GM23248 (cell line): ENCODE measurements around the gene CCDC80. TPM values are rescaled to one million over a fixed set of nuclear protein-coding genes. Genes with fewer than 3 reads are reported as not detected.

ENCODE experiments used
- DNase-seq: peaks from one replicate; pipeline ENCODE4 v3.0.0-alpha.2; 2015
- H2AFZ ChIP-seq: fragments of 200-600 bp; sonication (generic); 2 replicates; pipeline ENCODE4 v1.6.1; 2016; ENCODE audit warnings: antibody characterized with exemption
- H3F3A ChIP-seq: fragments of 200-600 bp; sonication (generic); 2 replicates; pipeline ENCODE4 v1.6.1; 2016; ENCODE audit warnings: mild to moderate bottlenecking, antibody characterized with exemption, mixed run types; ENCODE audit not compliant: insufficient read depth
- H3K27ac ChIP-seq: fragments of 200-600 bp; sonication (generic); 2 replicates; pipeline ENCODE4 v1.5.1; 2016; ENCODE audit warnings: mild to moderate bottlenecking
- H3K27me3 ChIP-seq: fragments of 200-600 bp; sonication (generic); replicated peaks from 2 replicates; pipeline ENCODE4 v1.6.1; 2016; ENCODE audit warnings: mild to moderate bottlenecking; ENCODE audit not compliant: insufficient read depth
- H3K36me3 ChIP-seq: fragments of 200-600 bp; sonication (generic); 2 replicates; pipeline ENCODE4 v1.6.1; 2016; ENCODE audit warnings: low read depth, mild to moderate bottlenecking
- H3K4me1 ChIP-seq: fragments of 200-600 bp; sonication (generic); 2 replicates; pipeline ENCODE4 v1.6.1; 2016; ENCODE audit warnings: mild to moderate bottlenecking; ENCODE audit not compliant: insufficient read depth
- H3K4me2 ChIP-seq: fragments of 200-600 bp; sonication (generic); one replicate; pipeline ENCODE4 v1.6.1; 2016; ENCODE audit warnings: mild to moderate bottlenecking; ENCODE audit not compliant: unreplicated experiment
- H3K4me3 ChIP-seq: fragments of 200-600 bp; sonication (generic); 2 replicates; pipeline ENCODE4 v1.5.1; 2016; ENCODE audit warnings: mild to moderate bottlenecking
- H3K79me2 ChIP-seq: fragments of 200-600 bp; sonication (generic); 2 replicates; pipeline ENCODE4 v1.6.1; 2016; ENCODE audit warnings: mild to moderate bottlenecking; ENCODE audit not compliant: insufficient read depth
- H3K9ac ChIP-seq: fragments of 200-600 bp; sonication (generic); 2 replicates; pipeline ENCODE4 v1.6.1; 2016; ENCODE audit warnings: mild to moderate bottlenecking
- H3K9me2 ChIP-seq: fragments of 200-600 bp; sonication (generic); 2 replicates; pipeline ENCODE4 v1.6.1; 2016; ENCODE audit warnings: mixed run types, mild to moderate bottlenecking, moderate library complexity; ENCODE audit not compliant: insufficient read depth
- H3K9me3 ChIP-seq: fragments of 200-600 bp; sonication (generic); one replicate; pipeline ENCODE4 v1.6.1; 2017; ENCODE audit warnings: low read depth
- H4K20me1 ChIP-seq: fragments of 200-600 bp; sonication (generic); 2 replicates; pipeline ENCODE4 v1.6.0; 2016; ENCODE audit not compliant: insufficient read depth
- EZH2 ChIP-seq: fragments of 200-600 bp; sonication (generic); IDR thresholded peaks from 2 replicates; pipeline ENCODE4 v1.6.1; 2018; ENCODE audit warnings: antibody characterized with exemption, mild to moderate bottlenecking; ENCODE audit not compliant: insufficient read depth, poor library complexity, severe bottlenecking
- EZH2phosphoT487 ChIP-seq: fragments of 200-600 bp; sonication (generic); IDR thresholded peaks from 2 replicates; pipeline ENCODE4 v1.6.1; 2018; ENCODE audit warnings: antibody characterized with exemption, moderate library complexity, mild to moderate bottlenecking, low read depth; ENCODE audit not compliant: insufficient read depth
- WGBS, 2 experiments: methylation state at CpG; one replicate each; pipeline ENCODE4 v1.1.6; 2015 to 2017; ENCODE audit warnings: low lambda C conversion rate in 2 of 2, low coverage in 1 of 2; ENCODE audit errors: missing lambda C conversion rate in 2 of 2; 5-methylcytosine and 5-hydroxymethylcytosine counted together
- in situ Hi-C: fragments of 300-500 bp; cut with MboI; formaldehyde crosslinking; loops from 2 replicates; pipeline ENCODE4 v1.15.0; 2020
- polyA plus RNA-seq: library from polyadenylated mRNA; unstranded; fragments of >200 nt; fragmentation: Nextera tagmentation; extraction: Ambion mirVana; gene quantifications from 2 replicates; pipeline ENCODE4 v1.2.1, GENCODE V29; 2016
- total RNA-seq: library from RNA; depleted of rRNA; stranded (reverse); fragments of >200 nt; shearing (Covaris generic); gene quantifications from 2 replicates; pipeline ENCODE4 v1.2.3, GENCODE V29; 2014

The CCDC80 gene
- total and polyA plus RNA-seq, 2 experiments from 2014 or later = 1,238 to 2,200 TPM

DNA sequence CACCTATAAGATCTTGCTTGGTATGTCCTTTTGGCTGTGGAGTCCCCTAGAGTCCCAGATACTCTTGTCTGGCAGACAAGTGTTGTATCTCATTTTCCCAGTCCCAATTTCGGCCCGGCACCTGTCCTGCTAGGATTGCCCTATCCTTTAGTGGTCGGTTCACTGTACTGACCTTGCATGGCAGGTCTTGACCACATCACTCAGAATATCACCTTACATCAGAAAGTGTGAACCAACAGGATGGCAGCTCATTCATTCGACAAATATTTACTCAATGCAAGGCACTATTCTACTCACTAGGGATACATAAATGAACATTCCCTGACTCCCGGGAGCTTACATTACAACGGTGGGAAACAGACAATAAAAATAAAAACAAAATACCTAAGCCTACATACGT, 5.7 kb upstream of the CCDC80 start:
- TF ChIP-seq EZH2phosphoT487 (no peak), EZH2 (no peak)
- peaks cover 48% of the 10 kb centered on the region for H3K79me2 ChIP-seq
- peak overlapping the region; percentile 98 for H3K27ac ChIP-seq
- 68 to 72% methylated on average over 7 of the region's 7 CpGs for WGBS, 2 experiments
- no peak for DNase-seq
- in situ Hi-C loops = loop anchor here (10.0 kb wide), 1 partner anchor 338 kb away; no protein-coding TSS in a partner anchor
- no peaks in the 10 kb centered on the region for H4K20me1 ChIP-seq
- H3K4me2 ChIP-seq = peak overlapping the region; percentile 36
- H3K36me3 ChIP-seq = no peaks in the 10 kb centered on the region
- H3K27me3 ChIP-seq = no peaks in the 10 kb centered on the region
- peaks cover 66% of the 10 kb centered on the region for H3F3A ChIP-seq
- H3K9me3 ChIP-seq = no peaks in the 10 kb centered on the region
- H2AFZ ChIP-seq = no peak overlapping the region
- peaks cover 84% of the 10 kb centered on the region for H3K4me1 ChIP-seq
- H3K9me2 ChIP-seq = no peaks in the 10 kb centered on the region
- peak overlapping the region; percentile 21; the same call in 1 of the 2 replicates for H3K9ac ChIP-seq
- H3K4me3 ChIP-seq = no peak overlapping the region; the same call in 1 of the 2 replicates

GRCh38 chr3:112644453-112644852, 3.5 kb upstream of the CCDC80 start:
- WGBS, 2 experiments = 94 to 97% methylated on average over 4 of the region's 4 CpGs
- peaks cover 67% of the 10 kb centered on the region for H3K4me1 ChIP-seq

GRCh38 chr3:112643621-112644240, 2.8 kb upstream of the CCDC80 start:
- peaks cover 60% of the 10 kb centered on the region for H3K4me1 ChIP-seq
- H3K27ac ChIP-seq = peak overlapping the region; percentile 95
- in situ Hi-C loops = loop anchor here (5.0 to 10.0 kb wide), 3 partner anchors 64 to 341 kb away; no protein-coding TSS in a partner anchor
- peak overlapping the region; percentile 60 for H3K4me3 ChIP-seq
- peak overlapping the region; percentile 97 for H3K9ac ChIP-seq
- peaks cover 76% of the 10 kb centered on the region for H3K79me2 ChIP-seq
- H3K4me2 ChIP-seq = peak overlapping the region; percentile 98
- no peaks in the 10 kb centered on the region for H3K9me2 ChIP-seq
- WGBS, 2 experiments = 5 to 13% methylated on average over 3 of the region's 3 CpGs
- H4K20me1 ChIP-seq = no peaks in the 10 kb centered on the region
- DNase-seq = peak; percentile 24
- peaks cover 70% of the 10 kb centered on the region for H3F3A ChIP-seq
- TF ChIP-seq EZH2phosphoT487 (no peak), EZH2 (no peak)
- no peaks in the 10 kb centered on the region for H3K27me3 ChIP-seq
- H2AFZ ChIP-seq = peak overlapping the region; percentile 43
- no peaks in the 10 kb centered on the region for H3K9me3 ChIP-seq
- peaks cover 7% of the 10 kb centered on the region; the same call in 1 of the 2 replicates for H3K36me3 ChIP-seq

More at GRCh38 chr3:112644453-112644852, 3.5 kb upstream of the CCDC80 start:
- Histone ChIP-seq H4K20me1 (no peaks in the 10 kb centered on the region), H3K79me2 (peaks cover 69% of the 10 kb centered on the region), H3K9me3 (no peaks in the 10 kb centered on the region), H3K4me2 (no peak overlapping the region), H3F3A (peaks cover 69% of the 10 kb centered on the region), H3K9me2 (no peaks in the 10 kb centered on the region), H3K9ac (no peak overlapping the region), H3K27me3 (no peaks in the 10 kb centered on the region), H3K4me3 (no peak overlapping the region), H3K27ac (no peak overlapping the region), H2AFZ (no peak overlapping the region), H3K36me3 (peaks cover under 1% of the 10 kb centered on the region; the same call in 1 of the 2 replicates)
- in situ Hi-C loops = loop anchor here (5.0 to 10.0 kb wide), 3 partner anchors 63 to 340 kb away; no protein-coding TSS in a partner anchor
- DNase-seq = no peak
- TF ChIP-seq EZH2phosphoT487 = no peak
- TF ChIP-seq EZH2 = no peak

DNA sequence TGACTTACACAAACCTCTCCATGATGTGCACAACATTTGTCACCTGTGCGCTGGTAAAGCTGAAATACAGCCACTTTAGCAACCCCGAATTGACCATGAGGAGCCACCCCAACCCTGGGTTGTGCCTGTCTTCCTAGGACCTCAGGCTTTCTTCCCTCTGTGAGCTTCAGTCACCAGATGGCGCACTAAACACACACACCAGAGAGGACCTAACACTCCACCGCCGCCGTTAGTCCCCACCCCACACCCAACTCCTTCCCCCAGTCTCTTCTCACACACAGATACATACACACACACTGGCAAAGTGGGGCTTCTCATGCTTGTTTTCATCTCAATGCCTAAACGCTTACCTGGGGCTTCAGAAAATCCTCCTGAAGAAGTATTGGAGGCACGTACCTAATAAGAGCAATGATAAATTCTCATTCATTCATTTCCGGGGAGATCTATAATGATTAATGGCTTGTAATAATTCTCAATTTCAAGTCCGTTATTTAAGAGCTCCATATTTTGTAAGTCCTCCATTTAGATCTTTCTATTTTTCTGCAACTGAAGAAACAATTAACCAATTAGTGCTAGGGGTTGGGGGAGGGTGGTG, 2.1 kb upstream of the CCDC80 start:
- Histone ChIP-seq H3F3A (peaks cover 73% of the 10 kb centered on the region), H3K27me3 (no peaks in the 10 kb centered on the region), H4K20me1 (no peaks in the 10 kb centered on the region), H3K79me2 (peaks cover 81% of the 10 kb centered on the region), H3K9me3 (no peaks in the 10 kb centered on the region), H3K4me3 (peak overlapping the region; percentile 97), H3K4me1 (peaks cover 53% of the 10 kb centered on the region), H3K27ac (peak overlapping the region; percentile 95), H3K9ac (peak overlapping the region; percentile 97), H3K36me3 (peaks cover 13% of the 10 kb centered on the region), H3K4me2 (peak overlapping the region; percentile 98), H3K9me2 (no peaks in the 10 kb centered on the region), H2AFZ (peak overlapping the region; percentile 43)
- DNase-seq = peak; percentile 94
- TF ChIP-seq EZH2 = no peak
- no peak for TF ChIP-seq EZH2phosphoT487
- in situ Hi-C loops = loop anchor here (5.0 to 10.0 kb wide), 3 partner anchors 64 to 342 kb away; no protein-coding TSS in a partner anchor
- WGBS, 2 experiments = 0 to 1% methylated on average over 10 of the region's 10 CpGs
